ENCODE measurements around the gene KRTAP4-9.
"Not testable (repeated sequence)": the region's sequence is repeated elsewhere in the genome, so short reads cannot be mapped to it uniquely, and the experiment has no call there.

KRTAP4-9 gene

GRCh38 chr17:41064301-41064700, 40.9 kb upstream of the KRTAP4-9 start:
- Histone ChIP-seq H3K79me2 (ENCODE audit: insufficient read depth, low read length) (no peaks in the 10 kb centered on the region), H3F3A (ENCODE audit: insufficient read depth, low read length) (no peaks in the 10 kb centered on the region), H3K9ac (ENCODE audit: low read length) (no peak overlapping the region), H3K4me3 (ENCODE audit: low read depth, low read length, poor library complexity, severe bottlenecking) (no peak overlapping the region), H3K4me1 (ENCODE audit: insufficient read depth, low read length, severe bottlenecking) (no peaks in the 10 kb centered on the region), H3K27ac (ENCODE audit: low read depth, low read length, poor library complexity, severe bottlenecking) (no peak overlapping the region), H2AFZ (ENCODE audit: low read length) (no peak overlapping the region), H4K20me1 (ENCODE audit: insufficient read depth, low read length) (no peaks in the 10 kb centered on the region), H3K9me2 (ENCODE audit: low read depth, low read length) (no peaks in the 10 kb centered on the region), H3K36me3 (ENCODE audit: insufficient read depth, low read length) (no peaks in the 10 kb centered on the region), H3K27me3 (ENCODE audit: insufficient read depth, low read length) (no peaks in the 10 kb centered on the region), H3K4me2 (ENCODE audit: low read length) (no peak overlapping the region), H3K9me3 (ENCODE audit: low read length) (no peaks in the 10 kb centered on the region)
- no peak for TF ChIP-seq EZH2 (IDR thresholded peaks at IDR 0.05; ENCODE audit: borderline replicate concordance, low read length)
- TF ChIP-seq CTCF (IDR thresholded peaks at IDR 0.05; ENCODE audit: low read length), result no peak

- not testable (repeated sequence) for H3K27me3 ChIP-seq (ENCODE audit: insufficient read depth, low read length); H3K4me1 ChIP-seq (ENCODE audit: insufficient read depth, low read length, severe bottlenecking); H3K79me2 ChIP-seq (ENCODE audit: insufficient read depth, low read length); H4K20me1 ChIP-seq (ENCODE audit: insufficient read depth, low read length); H3K4me3 ChIP-seq (ENCODE audit: low read depth, low read length, poor library complexity, severe bottlenecking); H3K9me2 ChIP-seq (ENCODE audit: low read depth, low read length); H3F3A ChIP-seq (ENCODE audit: insufficient read depth, low read length); H3K9ac ChIP-seq (ENCODE audit: low read length); H3K27ac ChIP-seq (ENCODE audit: low read depth, low read length, poor library complexity, severe bottlenecking); H2AFZ ChIP-seq (ENCODE audit: low read length); H3K36me3 ChIP-seq (ENCODE audit: insufficient read depth, low read length); H3K4me2 ChIP-seq (ENCODE audit: low read length); H3K9me3 ChIP-seq (ENCODE audit: low read length)
Observed at GRCh38 chr17:41065016-41065689, 40.0 kb upstream of the KRTAP4-9 start.

- Histone ChIP-seq H3K4me1 (ENCODE audit: insufficient read depth, low read length, severe bottlenecking) (no peaks in the 10 kb centered on the region), H3K4me2 (ENCODE audit: low read length) (no peak within 1 kb of the TSS), H3K27me3 (ENCODE audit: insufficient read depth, low read length) (no peaks in the 10 kb centered on the region), H3K4me3 (ENCODE audit: low read depth, low read length, poor library complexity, severe bottlenecking) (no peak within 1 kb of the TSS), H4K20me1 (ENCODE audit: insufficient read depth, low read length) (no peaks in the 10 kb centered on the region), H3K79me2 (ENCODE audit: insufficient read depth, low read length) (no peaks in the 10 kb centered on the region), H2AFZ (ENCODE audit: low read length) (no peak within 1 kb of the TSS), H3F3A (ENCODE audit: insufficient read depth, low read length) (no peaks in the 10 kb centered on the region), H3K9ac (ENCODE audit: low read length) (no peak within 1 kb of the TSS), H3K9me3 (ENCODE audit: low read length) (no peaks in the 10 kb centered on the region), H3K9me2 (ENCODE audit: low read depth, low read length) (no peaks in the 10 kb centered on the region), H3K27ac (ENCODE audit: low read depth, low read length, poor library complexity, severe bottlenecking) (no peak within 1 kb of the TSS), H3K36me3 (ENCODE audit: insufficient read depth, low read length) (no peaks in the 10 kb centered on the region)
- TF ChIP-seq EZH2 (IDR thresholded peaks at IDR 0.05; ENCODE audit: borderline replicate concordance, low read length), result no peak
- TF ChIP-seq CTCF (IDR thresholded peaks at IDR 0.05; ENCODE audit: low read length), result no peak
Observed at GRCh38 chr17:41065829-41066624, 39.2 kb upstream of the KRTAP4-9 start, which contains the start of gene KRTAP2-4. Gene KRTAP2-4, minus strand, starts transcription at chr17:41065879. Its CDS starts 34 bp downstream, at chr17:41065845.

Measured in OCI-LY1 (cell line).